A673 (cell line): Measurements from ENCODE around the gene PRKAA1. TPM values are rescaled to one million over a fixed set of nuclear protein-coding genes. Genes with fewer than 3 reads are reported as not detected.

Experiments used
- BruUV-seq: library from RNA; stranded (reverse); fragments of 400-500 nt; replicated peaks from 2 replicates; lab custom pipeline; 2021; lab: Mats Ljungman, UMichigan
- CTCF ChIA-PET: fragments of 300-600 bp; sonication (Branson Sonifier 250); formaldehyde crosslinking; loops from one replicate; lab custom pipeline; 2022; ENCODE audit warnings: antibody characterized with exemption; lab: Charles Lee
- POLR2A ChIA-PET: fragments of 300-600 bp; sonication (Branson Sonifier 250); formaldehyde crosslinking; loops from one replicate; lab custom pipeline; 2022; ENCODE audit warnings: antibody characterized with exemption; ENCODE audit not compliant: low non-redundant PET; lab: Charles Lee
- DNase-seq: peaks from one replicate; pipeline ENCODE4 v3.0.0-alpha.2; 2015; ENCODE audit warnings: low spot score
- H3K27ac ChIP-seq: fragments of 200-600 bp; sonication (generic); 2 replicates; pipeline ENCODE4 v1.5.1; 2016; ENCODE audit warnings: mixed run types, low read depth, mild to moderate bottlenecking, mixed read lengths, antibody characterized with exemption, low read length; ENCODE audit not compliant: poor library complexity, severe bottlenecking
- H3K27me3 ChIP-seq: fragments of 200-600 bp; sonication (generic); replicated peaks from 2 replicates; pipeline ENCODE4 v1.6.1; 2017; ENCODE audit warnings: mixed run types, low read depth, mild to moderate bottlenecking, mixed read lengths, antibody characterized with exemption, low read length; ENCODE audit not compliant: insufficient read depth, poor library complexity
- H3K36me3 ChIP-seq: fragments of 200-600 bp; sonication (generic); 2 replicates; pipeline ENCODE4 v1.6.1; 2016; ENCODE audit warnings: mixed run types, mild to moderate bottlenecking, mixed read lengths, antibody characterized with exemption, low read length; ENCODE audit not compliant: insufficient read depth, poor library complexity, severe bottlenecking
- H3K4me1 ChIP-seq: fragments of 200-600 bp; sonication (generic); 2 replicates; pipeline ENCODE4 v1.6.1; 2017; ENCODE audit warnings: mixed run types, mild to moderate bottlenecking, mixed read lengths, antibody characterized with exemption, low read length; ENCODE audit not compliant: insufficient read depth, poor library complexity, severe bottlenecking
- H3K4me3 ChIP-seq: fragments of 200-600 bp; sonication (generic); 2 replicates; pipeline ENCODE4 v1.5.1; 2016; ENCODE audit warnings: low read depth, mixed run types, mild to moderate bottlenecking, mixed read lengths, low read length; ENCODE audit not compliant: poor library complexity, severe bottlenecking
- H3K9me3 ChIP-seq: fragments of 200-600 bp; sonication (generic); 2 replicates; pipeline ENCODE4 v1.6.1; 2016; ENCODE audit warnings: mixed run types, low read depth, mild to moderate bottlenecking, mixed read lengths, antibody characterized with exemption, low read length; ENCODE audit not compliant: poor library complexity, severe bottlenecking
- EZH2 ChIP-seq: fragments of 200-600 bp; sonication (generic); IDR thresholded peaks from 2 replicates; pipeline ENCODE4 v1.6.1; 2017; ENCODE audit warnings: borderline replicate concordance, low read depth, mild to moderate bottlenecking, mixed read lengths, antibody characterized with exemption, low read length; ENCODE audit not compliant: poor library complexity, severe bottlenecking
- intact Hi-C: fragments of 100-400 bp; cut with micrococcal nuclease; formaldehyde crosslinking; loops from one replicate; pipeline ENCODE4 v1.10.0; 2022; ENCODE audit not compliant: unreplicated experiment
- total RNA-seq: library from RNA; stranded (reverse); gene quantifications from 2 replicates; pipeline ENCODE4 v1.2.3, GENCODE V29; 2021
- TF ChIP-seq, protein P1 (sequence below): fragments of 300-800, 200-600 bp; sonication (generic); conservative IDR thresholded peaks from 2 replicates; pipeline ENCODE4 v1.5.1; 2017; ENCODE audit warnings: low read depth, mild to moderate bottlenecking, antibody characterized with exemption, low read length, moderate library complexity, mixed read lengths

PRKAA1 gene
- total RNA-seq, 1 experiment from 2014 or later, result 114 TPM

- intact Hi-C loops, result no loop called here
- Histone ChIP-seq H3K4me1 (no peaks in the 10 kb centered on the region), H3K9me3 (no peaks in the 10 kb centered on the region), H3K27ac (no peak overlapping the region), H3K36me3 (peaks cover 50% of the 10 kb centered on the region), H3K27me3 (no peaks in the 10 kb centered on the region), H3K4me3 (no peak overlapping the region)
- no TSS peak for BruUV-seq
- no peak for TF ChIP-seq EZH2
- TF ChIP-seq, protein P1, sequence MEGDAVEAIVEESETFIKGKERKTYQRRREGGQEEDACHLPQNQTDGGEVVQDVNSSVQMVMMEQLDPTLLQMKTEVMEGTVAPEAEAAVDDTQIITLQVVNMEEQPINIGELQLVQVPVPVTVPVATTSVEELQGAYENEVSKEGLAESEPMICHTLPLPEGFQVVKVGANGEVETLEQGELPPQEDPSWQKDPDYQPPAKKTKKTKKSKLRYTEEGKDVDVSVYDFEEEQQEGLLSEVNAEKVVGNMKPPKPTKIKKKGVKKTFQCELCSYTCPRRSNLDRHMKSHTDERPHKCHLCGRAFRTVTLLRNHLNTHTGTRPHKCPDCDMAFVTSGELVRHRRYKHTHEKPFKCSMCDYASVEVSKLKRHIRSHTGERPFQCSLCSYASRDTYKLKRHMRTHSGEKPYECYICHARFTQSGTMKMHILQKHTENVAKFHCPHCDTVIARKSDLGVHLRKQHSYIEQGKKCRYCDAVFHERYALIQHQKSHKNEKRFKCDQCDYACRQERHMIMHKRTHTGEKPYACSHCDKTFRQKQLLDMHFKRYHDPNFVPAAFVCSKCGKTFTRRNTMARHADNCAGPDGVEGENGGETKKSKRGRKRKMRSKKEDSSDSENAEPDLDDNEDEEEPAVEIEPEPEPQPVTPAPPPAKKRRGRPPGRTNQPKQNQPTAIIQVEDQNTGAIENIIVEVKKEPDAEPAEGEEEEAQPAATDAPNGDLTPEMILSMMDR, result no peak
- POLR2A ChIA-PET, result no interaction called here
- no peak for DNase-seq
- CTCF ChIA-PET, result no interaction called here
Measured at GRCh38 chr5:40775085-40775845, 22.9 kb downstream of the PRKAA1 start.

GRCh38 chr5:40774623-40775022, 23.6 kb downstream of the PRKAA1 start:
- H3K27me3 ChIP-seq, result no peaks in the 10 kb centered on the region
- H3K4me3 ChIP-seq, result no peak overlapping the region
- CTCF ChIA-PET, result no interaction called here
- H3K36me3 ChIP-seq, result peaks cover 50% of the 10 kb centered on the region
- POLR2A ChIA-PET, result no interaction called here
- H3K4me1 ChIP-seq, result no peaks in the 10 kb centered on the region
- H3K27ac ChIP-seq, result no peak overlapping the region
- H3K9me3 ChIP-seq, result no peaks in the 10 kb centered on the region
- BruUV-seq, result no TSS peak
- intact Hi-C loops, result no loop called here
- DNase-seq, result no peak
- TF ChIP-seq EZH2, result no peak
- TF ChIP-seq, protein P1, result no peak

- peaks cover 64% of the 10 kb centered on the region for H3K36me3 ChIP-seq
- no peak for DNase-seq
- H3K9me3 ChIP-seq, result no peaks in the 10 kb centered on the region
- no peaks in the 10 kb centered on the region for H3K4me1 ChIP-seq
- ChIA-PET POLR2A (no interaction called here), CTCF (no interaction called here)
- TF ChIP-seq, protein P1, result no peak
- no peak for TF ChIP-seq EZH2
- H3K4me3 ChIP-seq, result no peak overlapping the region
- no peaks in the 10 kb centered on the region for H3K27me3 ChIP-seq
- no TSS peak for BruUV-seq
- intact Hi-C loops, result no loop called here
- no peak overlapping the region for H3K27ac ChIP-seq
Measured at GRCh38 chr5:40770764-40771163, 27.4 kb downstream of the PRKAA1 start.
